ES-I3 (cell line): ENCODE results near the gene IKZF4.
"Not testable (repeated sequence)": the region's sequence is repeated elsewhere in the genome, so short reads cannot be mapped to it uniquely, and the experiment has no call there.

Experiments
- H3K36me3 ChIP-seq: 2 replicates; pipeline ENCODE4 v1.6.1; 2013; ENCODE audit warnings: mild to moderate bottlenecking, low read length, control low read depth, moderate library complexity; ENCODE audit not compliant: insufficient read depth
- H3K4me1 ChIP-seq: 2 replicates; pipeline ENCODE4 v1.6.1; 2013; ENCODE audit warnings: mild to moderate bottlenecking, control low read depth, low read length; ENCODE audit not compliant: insufficient read depth
- H3K9ac ChIP-seq: 2 replicates; pipeline ENCODE4 v1.6.1; 2013; ENCODE audit warnings: low read depth, mild to moderate bottlenecking, low read length, moderate library complexity
- H3K9me3 ChIP-seq: 2 replicates; pipeline ENCODE4 v1.6.1; 2013; ENCODE audit warnings: mild to moderate bottlenecking, low read length, moderate library complexity; ENCODE audit not compliant: control insufficient read depth, insufficient read depth

The IKZF4 gene

GRCh38 chr12:56040151-56040550 is 19.3 kb downstream of the IKZF4 start:
- Histone ChIP-seq H3K9me3 (no peaks in the 10 kb centered on the region), H3K36me3 (peaks cover 17% of the 10 kb centered on the region)

GRCh38 chr12:56040963-56041551 is 20.2 kb downstream of the IKZF4 start:
- no peaks in the 10 kb centered on the region for H3K9me3 ChIP-seq
- peak overlapping the region; percentile 50 for H3K9ac ChIP-seq
- 0 out of 2 replicates have a peak, but pooled peaks cover 5% of the 10 kb centered on the region for H3K4me1 ChIP-seq
- peaks cover 17% of the 10 kb centered on the region for H3K36me3 ChIP-seq

More at GRCh38 chr12:56040151-56040550, 19.3 kb downstream of the IKZF4 start:
- Histone ChIP-seq H3K4me1 (0 out of 2 replicates have a peak, but pooled peaks cover 5% of the 10 kb centered on the region), H3K9ac (no peak overlapping the region)

DNA sequence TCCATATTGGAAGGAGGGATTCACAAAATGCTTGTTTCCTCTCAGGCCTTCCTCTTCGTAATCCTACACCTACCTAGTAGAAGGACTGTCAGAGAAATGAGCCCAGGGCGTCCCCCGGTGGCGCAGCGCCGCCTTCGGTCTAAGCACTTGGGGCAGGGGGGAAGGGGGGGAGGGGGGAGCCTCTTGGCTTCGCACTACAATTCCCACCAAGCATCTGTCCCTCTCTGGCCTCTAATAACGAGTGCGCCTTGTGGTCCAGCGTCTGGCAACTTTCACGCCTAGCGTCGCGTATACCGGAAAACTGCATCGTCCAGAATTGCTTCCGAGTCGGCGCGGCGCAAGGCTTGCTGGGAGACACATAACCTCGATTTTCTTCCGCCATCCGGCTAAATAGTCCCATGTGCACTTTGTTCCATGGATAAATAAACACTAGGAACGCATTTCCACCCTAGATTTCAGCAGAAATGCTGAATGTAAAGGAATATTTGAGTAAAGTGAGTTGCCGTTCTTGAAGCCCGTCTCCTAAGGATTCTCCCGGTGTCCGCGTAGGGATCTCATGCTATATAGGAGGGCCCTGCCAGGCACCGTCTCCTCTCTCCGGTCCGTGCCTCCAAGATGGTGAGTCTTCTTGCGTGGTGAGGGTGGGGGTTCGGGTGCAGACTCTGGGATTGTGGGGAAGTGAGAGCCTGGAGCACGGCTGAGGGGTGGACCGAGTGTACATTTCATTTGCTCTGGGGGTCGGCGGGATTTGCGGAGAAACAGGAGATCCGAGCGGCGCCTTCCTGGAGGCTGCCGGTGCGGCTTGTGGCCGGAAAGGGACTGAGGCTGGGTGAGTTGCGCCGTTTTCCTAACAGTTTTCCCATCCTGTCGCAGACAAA is 20.9 kb downstream of the IKZF4 start, which contains the start of gene RPS26:
RPS26 (plus strand) TSS at position 367 of the 878 bp plus-strand sequence; CDS start at position 616, 249 bp downstream.
- H3K9ac ChIP-seq: peak within 1 kb of the TSS; percentile 98
- peaks cover 14% of the 10 kb centered on the region for H3K36me3 ChIP-seq
- H3K9me3 ChIP-seq: no peaks in the 10 kb centered on the region
- peaks cover 5% of the 10 kb centered on the region; the same call in 1 of the 2 replicates for H3K4me1 ChIP-seq

GRCh38 chr12:56042430-56042813 is 21.6 kb downstream of the IKZF4 start:
- Histone ChIP-seq H3K36me3 (peaks cover 14% of the 10 kb centered on the region), H3K9ac (peak overlapping the region; percentile 98)

DNA sequence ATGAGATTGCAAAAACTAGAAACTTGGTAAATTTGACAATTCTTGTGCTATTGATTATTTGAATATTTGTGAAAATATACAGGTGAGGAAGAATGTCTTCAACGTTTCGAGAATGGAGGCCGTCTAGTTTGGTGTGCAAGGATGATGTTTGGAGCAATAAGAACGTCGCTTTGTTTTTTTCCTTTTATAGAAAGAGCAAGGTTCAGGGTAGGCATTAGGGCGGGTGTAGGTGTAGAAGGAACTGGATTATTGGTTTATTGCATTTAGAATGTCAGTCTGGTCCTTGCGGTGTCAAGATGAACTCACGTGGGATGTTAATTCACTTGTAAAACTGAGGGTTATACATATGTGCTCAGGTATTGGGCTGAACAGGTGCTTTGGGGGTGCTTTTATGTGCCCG is 22.0 kb downstream of the IKZF4 start:
- Histone ChIP-seq H3K9ac (peak overlapping the region; percentile 98), H3K36me3 (peaks cover 14% of the 10 kb centered on the region), H3K4me1 (peaks cover 5% of the 10 kb centered on the region; the same call in 1 of the 2 replicates), H3K9me3 (no peaks in the 10 kb centered on the region)

More at GRCh38 chr12:56042430-56042813, 21.6 kb downstream of the IKZF4 start:
- H3K9me3 ChIP-seq, H3K4me1 ChIP-seq: not testable (repeated sequence)

DNA sequence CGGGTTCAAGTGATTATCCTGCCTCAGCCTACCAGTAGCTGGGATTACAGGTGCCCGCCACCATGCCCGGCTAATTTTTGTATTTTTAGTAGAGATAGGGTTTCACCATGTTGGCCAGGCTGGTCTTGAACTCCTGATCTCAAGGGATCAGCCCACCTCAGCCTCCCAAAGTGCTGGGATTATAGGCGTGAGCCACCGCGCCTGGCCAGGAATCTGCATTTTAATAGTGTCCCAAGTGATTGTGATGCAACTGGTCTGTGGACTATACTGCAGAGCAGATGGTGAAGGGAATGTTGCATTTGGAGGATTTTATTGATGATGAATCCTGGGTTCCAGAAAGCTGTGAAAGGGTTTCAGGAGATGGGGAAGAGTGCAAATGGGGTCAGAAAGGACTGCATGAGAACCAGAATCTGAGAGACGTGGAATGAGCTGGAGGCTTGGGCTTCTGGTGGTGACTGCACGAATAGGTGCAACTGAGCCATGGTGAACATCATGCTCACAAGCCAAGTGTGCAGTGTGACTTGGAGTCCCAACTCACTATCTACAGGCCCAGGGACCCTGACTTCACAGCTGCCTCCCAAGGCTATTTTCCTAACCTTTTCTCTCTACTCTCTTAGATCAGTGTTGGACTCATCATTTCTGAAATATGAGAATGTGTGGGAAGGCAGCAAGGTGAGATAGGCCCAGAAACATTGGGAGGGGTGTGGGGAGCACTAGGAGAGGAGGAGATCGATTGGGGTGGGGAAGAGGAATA is 25.4 kb downstream of the IKZF4 start:
- Histone ChIP-seq H3K9me3 (no peaks in the 10 kb centered on the region), H3K9ac (no peak overlapping the region), H3K36me3 (peaks cover 14% of the 10 kb centered on the region), H3K4me1 (no peaks in the 10 kb centered on the region; the same call in 1 of the 2 replicates)

DNA sequence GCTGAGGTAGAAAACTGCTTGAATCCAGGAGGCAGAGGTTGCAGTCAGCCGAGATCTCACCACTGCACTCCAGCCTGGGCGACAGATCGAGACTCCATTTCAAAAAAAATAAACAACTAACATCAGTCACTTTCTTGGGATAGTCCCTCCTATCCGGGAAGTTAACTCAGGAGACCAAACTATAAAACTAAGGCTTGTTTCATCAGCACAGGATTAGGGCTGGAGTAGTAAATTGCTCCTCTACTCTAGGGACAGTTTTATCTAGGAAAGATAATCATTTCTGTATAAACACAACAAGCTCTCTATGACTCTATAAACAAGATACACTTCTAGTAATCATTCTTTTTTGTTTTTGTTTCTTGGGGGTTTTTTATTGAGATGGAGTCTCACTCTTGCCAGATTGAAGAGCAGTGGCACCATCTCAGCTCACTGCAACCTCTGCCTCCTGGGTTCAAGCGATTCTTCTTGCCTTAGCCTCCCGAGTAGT is 32.6 kb downstream of the IKZF4 start:
- H3K9me3 ChIP-seq: no peaks in the 10 kb centered on the region
- no peaks in the 10 kb centered on the region for H3K36me3 ChIP-seq
- H3K4me1 ChIP-seq: no peaks in the 10 kb centered on the region
- no peak overlapping the region for H3K9ac ChIP-seq

GRCh38 chr12:56059964-56060363 is 39.1 kb downstream of the IKZF4 start:
- not testable (repeated sequence) for H3K36me3 ChIP-seq, H3K4me1 ChIP-seq, H3K9ac ChIP-seq, H3K9me3 ChIP-seq

DNA sequence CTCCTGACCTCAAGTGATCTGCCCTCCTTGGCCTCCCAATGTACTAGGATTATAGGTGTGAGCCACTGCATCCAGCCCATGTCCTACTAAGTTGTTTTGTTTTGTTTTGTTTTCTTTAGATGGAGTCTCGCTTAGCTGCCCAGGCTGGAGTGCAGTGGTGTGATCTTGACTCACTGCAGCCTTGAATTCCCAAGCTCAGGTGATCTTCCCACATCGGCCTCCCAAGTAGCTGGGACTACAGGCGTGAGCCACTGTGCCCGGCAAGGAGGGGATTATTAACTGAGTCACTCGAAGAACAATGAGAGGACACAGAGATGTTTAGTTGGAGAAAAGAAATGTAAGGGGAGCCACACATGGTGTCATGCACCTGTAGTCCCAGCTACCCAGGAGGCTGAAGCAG is 41.1 kb downstream of the IKZF4 start:
- Histone ChIP-seq H3K9me3 (no peaks in the 10 kb centered on the region), H3K36me3 (no peaks in the 10 kb centered on the region), H3K9ac (no peak overlapping the region), H3K4me1 (no peaks in the 10 kb centered on the region)

GRCh38 chr12:56062996-56063395 is 42.2 kb downstream of the IKZF4 start:
- H3K9me3 ChIP-seq: no peaks in the 10 kb centered on the region
- H3K4me1 ChIP-seq: no peaks in the 10 kb centered on the region
- H3K36me3 ChIP-seq: no peaks in the 10 kb centered on the region
- H3K9ac ChIP-seq: no peak overlapping the region

- H3K9ac ChIP-seq: no peak overlapping the region
- no peaks in the 10 kb centered on the region for H3K36me3 ChIP-seq
- H3K4me1 ChIP-seq: no peaks in the 10 kb centered on the region
- no peaks in the 10 kb centered on the region for H3K9me3 ChIP-seq
Measured at GRCh38 chr12:56071648-56072047, 50.8 kb downstream of the IKZF4 start.

DNA sequence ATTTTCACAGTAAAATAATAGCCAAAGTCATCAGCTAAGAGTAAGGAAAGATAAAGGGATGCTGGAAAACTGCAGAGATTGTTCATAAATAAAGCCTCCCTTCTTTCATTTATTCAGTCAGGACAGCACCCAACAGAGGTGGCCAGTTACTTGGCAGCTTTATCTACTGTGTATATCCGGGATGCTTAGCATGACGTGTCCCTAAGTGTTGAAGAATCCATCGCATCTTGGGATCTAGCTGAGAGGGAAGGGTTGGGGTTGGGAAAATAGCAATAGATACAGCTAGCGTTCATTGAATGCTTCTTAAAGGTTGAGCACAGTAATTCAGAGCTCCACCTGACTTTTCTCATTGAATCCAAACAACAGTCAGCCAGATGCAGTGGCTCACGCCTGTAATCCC is 53.6 kb downstream of the IKZF4 start:
- Histone ChIP-seq H3K9me3 (no peaks in the 10 kb centered on the region), H3K9ac (no peak overlapping the region), H3K36me3 (no peaks in the 10 kb centered on the region), H3K4me1 (peaks cover 4% of the 10 kb centered on the region; the same call in 1 of the 2 replicates)

GRCh38 chr12:56077966-56078365 is 57.1 kb downstream of the IKZF4 start:
- not testable (repeated sequence) for H3K9me3 ChIP-seq, H3K36me3 ChIP-seq, H3K9ac ChIP-seq
- peaks cover 23% of the 10 kb centered on the region for H3K4me1 ChIP-seq

GRCh38 chr12:56078427-56078826 is 57.6 kb downstream of the IKZF4 start:
- no peaks in the 10 kb centered on the region for H3K36me3 ChIP-seq
- peaks cover 23% of the 10 kb centered on the region for H3K4me1 ChIP-seq
- H3K9ac ChIP-seq: peak overlapping the region; percentile 86; the same call in 1 of the 2 replicates
- no peaks in the 10 kb centered on the region for H3K9me3 ChIP-seq
